ENCODE data around the gene STARD13.

The STARD13 gene

DNA sequence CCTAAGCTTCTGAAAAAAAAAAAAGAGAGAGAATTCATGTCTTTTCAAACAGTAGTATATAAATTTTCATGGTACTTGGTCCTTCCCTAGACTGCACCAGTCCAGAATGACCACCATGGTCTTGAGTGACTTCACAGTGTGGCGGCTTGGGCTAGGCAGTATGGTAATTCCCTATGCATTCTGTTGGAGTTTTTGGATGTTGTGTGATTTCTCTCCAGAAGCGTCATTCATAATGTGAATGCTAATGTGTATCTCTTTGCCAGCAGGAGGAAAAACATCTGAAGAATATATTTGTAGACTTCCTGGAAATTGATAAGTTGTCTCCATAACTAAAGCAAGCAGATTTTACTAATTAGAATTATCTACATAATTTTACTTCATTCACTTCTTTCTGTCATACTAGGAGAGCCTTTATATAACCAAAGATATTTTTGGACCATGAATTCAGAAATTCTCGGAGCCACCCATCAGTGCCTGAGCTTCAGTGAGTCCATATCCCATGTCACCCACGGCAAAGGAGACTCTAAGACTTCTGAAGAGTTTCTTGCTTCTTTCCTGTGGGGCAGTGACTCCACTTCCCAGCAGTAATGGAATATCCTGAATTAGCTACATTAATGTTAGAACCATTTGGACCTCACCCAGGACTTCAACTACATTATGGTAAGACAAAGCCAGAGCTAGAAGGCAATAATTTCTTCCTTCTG lies 8.4 kb downstream of the STARD13 start:
- DNase-seq: no peak

DNA sequence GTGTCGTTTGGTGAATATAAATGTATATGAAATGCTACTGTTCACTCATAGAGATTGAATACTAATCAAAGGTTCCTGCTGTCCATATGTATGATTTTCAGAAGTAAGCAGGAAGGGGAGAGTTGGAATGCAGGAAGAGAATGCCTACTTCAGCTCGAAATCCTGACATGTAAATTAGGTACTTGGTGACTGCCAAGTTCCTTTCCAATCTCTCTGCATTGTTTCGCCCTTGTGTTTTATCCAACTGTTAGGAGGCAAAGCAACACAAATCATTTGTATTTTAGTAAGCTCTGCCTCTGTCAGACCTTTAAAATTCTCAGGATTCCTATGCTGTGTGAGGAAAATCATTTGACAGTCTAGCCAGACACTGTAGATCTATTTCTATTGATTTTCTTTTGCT lies 9.0 kb downstream of the STARD13 start:
- peak; percentile 80 for DNase-seq

DNA sequence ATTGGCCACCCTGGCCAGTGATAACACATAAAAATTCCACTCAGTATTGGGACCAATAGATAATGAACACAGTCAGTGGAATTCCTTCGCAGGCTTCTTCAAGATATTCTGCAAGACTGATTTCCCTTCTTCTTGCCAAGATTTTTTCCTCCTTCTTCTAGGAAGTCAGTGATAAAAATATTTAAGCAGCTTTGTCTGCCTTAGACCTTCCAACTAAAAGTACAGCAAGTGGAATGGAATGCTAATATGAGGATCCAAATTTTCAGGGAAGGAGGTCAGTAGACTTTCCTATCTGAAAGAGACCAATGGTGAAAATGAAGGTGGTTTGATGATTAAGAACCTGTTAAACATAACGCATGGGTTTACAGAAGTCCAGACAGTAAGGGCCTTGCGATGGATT lies 9.6 kb downstream of the STARD13 start:
- DNase-seq: peak; percentile 87

DNA sequence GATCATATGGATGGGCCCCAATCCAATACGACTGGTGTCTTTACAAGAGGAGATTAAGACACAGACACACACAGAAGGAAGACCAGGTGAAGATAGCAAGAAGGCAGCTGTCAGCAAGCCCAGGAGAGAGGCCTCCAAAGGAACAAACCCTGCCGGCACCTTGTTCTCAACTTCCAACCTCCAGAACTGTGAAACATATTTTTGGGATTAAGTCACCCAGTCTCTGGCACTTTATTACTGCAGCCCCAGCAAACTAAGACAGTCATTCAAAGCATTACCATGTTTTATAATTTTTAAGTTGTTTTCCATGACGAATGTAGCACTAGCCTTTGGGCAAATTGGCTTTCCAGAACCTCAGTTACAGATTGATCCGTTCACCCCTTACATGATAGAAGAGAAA lies 11.3 kb downstream of the STARD13 start:
- DNase-seq: no peak

DNA sequence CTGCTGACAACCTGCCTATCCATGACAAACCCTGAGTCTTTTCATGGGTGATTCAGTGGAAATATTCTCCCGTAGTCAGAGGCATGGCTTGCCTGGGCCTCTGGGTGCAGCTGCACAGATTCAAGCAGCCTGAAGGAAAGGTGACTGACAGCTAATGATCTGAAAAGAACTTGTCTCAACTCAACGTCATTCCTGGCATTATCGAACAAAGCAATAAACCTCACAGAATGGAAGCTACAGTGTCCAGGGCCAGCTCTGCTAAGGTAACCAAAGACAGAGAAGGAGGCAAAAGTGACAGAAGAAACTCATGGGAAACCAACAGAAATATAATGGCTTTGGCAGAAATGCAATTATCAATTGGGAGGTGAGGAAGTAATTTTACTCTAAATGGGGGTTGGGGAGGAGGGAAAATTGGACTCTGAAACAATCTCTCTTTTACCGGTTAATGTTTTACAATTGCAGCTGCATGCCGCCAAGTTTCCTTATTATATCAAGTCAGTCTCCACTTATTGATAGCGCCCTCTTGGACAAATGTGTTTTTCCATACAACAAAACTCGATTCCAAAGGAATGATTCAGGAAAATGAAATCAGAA lies 12.9 kb downstream of the STARD13 start:
- no peak for DNase-seq

DNA sequence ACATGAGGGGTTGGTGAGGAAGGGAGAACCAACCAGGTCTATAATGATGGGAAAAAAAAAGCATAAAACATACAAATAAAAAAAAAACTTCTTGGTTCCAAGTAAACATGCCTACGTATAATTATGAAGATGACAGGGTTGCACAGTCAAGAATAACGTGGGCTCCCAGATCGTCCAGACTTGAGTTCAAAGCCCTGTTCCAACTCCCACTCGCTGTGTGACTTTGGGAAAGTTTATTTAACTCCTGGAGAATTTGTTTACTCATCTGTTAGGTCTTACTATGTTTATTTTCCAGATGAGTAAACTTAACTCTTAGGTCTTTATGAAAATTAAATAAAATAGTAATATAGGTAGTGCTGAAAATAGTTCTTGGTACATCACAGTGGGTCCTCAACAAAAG lies 13.8 kb downstream of the STARD13 start:
- DNase-seq: no peak

DNA sequence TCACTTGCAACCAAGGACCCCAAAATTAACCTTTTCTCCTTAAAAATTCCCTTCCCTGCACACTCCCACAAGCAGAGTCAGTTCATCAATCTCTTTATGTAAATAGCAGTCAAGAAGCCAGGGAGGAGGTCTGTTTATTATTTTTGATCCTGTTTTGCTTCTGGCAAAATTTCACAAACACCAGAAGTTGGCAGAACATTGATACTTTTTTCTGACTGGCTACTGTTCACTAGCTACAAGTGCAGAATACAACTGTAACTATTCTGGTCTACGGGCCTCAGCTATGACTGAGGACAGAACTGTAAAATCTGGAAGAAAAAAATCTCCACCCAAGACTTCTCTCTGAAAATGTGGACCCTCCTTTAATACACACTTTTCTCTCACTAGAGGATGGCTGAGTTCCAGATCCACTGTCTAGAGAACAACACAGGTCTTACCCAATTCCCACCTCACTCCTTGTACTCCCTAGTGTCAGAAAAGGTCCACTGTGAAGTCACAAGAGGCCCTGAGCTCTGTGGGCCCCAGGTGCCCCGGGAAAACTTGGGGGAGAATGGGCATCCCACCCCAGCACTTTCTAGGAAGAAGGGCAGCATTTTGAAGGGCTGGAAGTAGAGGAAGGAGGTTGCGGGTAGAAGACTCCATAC lies 14.5 kb downstream of the STARD13 start:
- DNase-seq: no peak

DNA sequence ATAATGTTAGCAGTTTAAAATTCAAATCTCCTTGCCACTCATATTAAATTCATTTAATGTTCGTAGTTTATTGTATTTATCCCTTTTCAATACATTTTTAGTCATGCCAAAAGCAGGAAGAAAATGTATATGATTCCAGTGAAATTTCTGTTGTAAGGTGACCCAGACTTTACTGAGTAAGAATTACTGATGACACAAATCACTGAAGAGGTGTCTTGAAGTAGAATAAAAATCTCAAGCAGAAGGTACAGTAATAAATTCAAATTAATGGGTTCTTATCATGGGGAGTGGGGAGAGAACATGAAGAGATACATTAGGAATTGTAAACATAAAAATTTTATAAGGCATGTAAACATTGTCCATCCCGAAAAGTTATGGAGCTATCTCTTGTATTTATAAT lies 19.9 kb downstream of the STARD13 start:
- DNase-seq: no peak

DNA sequence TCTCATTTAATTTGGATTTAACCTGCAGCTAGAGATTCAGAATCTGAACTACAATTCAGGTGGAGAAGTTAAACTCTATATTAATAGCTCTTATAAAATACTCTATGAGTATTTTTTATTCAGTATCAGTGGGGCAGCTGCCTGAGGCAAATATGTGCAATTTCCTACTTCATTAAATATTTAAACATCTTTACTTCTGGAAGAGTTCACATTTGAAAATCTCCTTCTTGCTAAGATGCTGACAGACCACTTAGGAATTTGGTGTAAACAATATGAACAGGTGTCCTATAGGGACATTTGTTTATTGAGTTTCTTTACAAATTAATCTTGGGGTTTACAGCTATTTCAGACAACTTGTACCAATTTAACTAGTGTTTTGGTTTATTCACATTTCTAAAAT lies 20.4 kb downstream of the STARD13 start:
- no peak for DNase-seq

DNA sequence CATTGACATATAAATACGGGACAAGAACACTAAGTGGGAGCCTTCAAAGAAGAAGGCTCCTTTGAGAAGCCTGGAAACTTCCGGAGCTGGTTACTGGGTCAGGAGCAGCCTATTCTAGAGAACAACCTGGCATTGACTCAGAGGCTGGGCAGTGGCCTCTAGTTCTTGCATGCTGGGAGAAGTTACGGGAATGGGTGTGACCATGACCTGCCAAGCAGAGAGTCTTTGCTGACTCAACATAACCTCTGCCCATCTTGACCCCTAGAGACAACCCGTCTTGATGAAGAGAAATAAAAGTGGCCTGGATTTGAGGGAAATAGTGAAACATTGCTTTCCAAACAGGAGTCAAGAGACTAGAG lies 21.0 kb downstream of the STARD13 start:
- DNase-seq: no peak

DNA sequence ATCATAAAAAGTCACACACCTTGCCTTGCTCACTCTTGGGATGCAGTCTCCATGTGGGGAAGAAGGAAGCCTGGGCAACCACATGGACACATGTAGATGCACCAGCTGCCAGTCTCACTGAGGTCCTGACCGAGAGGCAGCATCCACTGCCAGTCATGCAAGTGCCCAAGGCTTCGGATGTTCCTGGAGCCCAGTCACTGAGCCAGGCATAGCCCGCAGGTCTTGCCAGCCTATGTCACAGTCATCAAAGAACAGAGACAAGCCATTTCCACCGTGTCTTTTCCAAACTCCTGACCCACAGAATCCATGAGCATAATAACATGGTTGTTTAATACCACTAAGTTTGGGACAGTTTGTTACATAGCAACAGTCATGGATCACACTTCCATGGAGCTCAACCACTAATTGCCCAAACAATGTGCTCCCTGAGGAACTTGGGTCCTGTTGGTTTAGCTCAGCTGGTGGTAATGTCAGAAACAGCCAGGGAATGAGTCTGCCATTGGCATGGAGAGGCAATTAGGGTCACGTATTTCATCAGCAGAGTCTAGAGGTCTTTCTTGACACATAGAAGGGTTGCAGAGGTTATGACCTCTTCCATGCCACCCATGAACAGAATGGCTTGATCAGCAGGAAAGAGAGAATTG lies 21.5 kb downstream of the STARD13 start:
- no peak for DNase-seq

DNA sequence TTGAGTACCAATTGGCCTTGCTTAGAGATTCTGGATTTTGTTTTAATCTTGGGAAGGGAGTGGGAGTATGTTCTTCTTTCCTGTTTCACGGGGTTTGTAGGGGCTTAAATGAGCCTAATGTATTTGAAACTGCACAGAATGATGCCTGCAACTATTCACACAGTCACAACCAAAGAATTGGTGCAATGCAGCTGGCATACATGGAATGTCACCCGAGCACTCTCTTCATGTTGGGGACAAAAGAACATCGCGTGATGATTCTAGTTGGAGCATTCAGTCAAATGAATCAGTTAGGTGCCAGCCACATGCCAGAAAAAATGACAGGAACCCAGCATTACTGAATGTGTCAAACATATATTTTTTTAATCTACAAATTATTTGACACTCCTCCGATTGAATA lies 22.1 kb downstream of the STARD13 start:
- DNase-seq: no peak

DNA sequence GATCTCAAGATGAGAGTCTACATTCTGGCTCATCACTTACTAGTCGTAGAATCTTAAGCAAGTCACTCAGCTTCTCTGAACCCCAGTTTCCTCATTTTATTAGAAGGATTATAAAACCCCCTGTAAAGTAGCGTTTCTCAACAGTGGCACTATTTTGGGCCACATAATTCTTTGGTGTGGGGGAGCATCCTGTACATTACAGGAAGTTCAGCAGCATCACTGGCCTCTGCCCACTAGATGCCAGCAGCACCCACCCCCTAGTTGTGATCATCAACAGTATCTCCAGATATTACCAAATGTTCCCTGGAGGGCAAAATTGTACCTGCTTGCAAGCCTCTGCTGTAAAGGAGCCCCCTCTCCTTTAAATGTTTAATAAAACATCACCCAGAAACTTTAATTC lies 22.6 kb downstream of the STARD13 start:
- no peak for DNase-seq

DNA sequence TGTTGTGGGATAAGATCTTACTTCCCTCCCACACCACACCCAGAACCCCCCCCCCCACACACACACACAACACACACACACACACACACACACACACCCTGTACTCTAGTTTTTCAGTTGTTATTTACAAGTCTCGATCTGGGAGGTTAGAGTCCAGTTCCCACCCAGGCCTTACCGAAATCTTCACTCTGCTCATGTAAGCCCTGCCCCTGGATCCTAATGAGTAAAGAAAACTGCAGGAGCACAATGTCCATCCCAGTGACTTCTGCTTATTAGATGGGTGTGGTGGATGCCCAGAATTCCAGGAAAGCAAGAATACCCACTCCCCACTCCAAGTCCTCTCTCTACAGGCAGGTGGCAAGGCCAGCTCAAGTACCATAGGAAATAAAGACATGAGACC lies 23.0 kb downstream of the STARD13 start:
- DNase-seq: no peak

DNA sequence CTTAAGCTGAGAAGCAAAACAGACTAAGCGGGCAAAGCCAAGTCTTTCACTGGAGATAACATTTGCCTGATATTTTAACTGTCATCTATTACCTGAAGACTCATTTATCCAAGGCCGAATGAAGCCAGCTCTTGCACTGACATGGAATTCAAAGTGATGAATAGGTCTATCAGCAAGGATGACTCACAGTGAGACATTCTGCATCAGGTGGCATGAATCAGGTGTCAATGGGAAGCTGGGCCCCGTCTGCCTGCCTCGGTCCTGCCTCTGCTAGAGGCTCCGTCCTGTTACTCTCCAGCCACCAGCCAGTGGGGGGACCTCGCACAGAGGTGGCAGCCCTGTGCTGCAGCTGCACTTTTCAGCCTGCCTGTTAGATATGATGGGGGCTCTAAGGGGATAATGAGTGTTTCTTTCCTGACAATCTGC lies 23.5 kb downstream of the STARD13 start:
- no peak for DNase-seq

DNA sequence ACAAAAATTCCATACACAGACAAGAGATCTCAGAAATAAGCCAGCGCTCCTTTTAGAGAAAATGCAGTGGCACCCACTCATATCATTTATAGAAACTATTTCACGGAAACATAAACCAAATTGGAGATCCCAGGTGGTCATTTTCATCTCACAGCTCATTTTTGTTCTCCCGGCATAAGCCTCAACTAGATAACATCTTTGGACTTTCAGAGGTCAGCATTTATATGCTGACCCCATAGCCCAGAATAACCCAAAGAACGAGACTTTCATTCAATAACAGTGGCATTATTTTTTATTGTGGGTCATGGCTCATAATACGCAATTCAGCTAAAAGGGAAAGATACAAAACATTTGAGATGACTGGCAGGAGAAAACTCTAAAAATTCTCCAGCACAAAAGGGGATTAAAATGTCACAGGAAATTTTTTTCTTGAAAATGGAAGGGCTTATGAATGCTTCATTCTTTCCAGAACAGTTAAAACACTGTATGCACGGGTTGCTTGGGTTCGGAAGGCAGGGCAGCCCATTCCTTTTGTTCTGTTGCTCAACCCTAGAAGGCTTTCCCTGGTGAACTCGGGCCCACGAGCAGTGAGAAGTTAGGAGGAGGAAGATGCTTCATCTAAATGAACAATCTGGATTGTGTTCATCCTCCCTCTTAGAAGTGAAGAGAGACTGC lies 24.0 kb downstream of the STARD13 start:
- DNase-seq: no peak

DNA sequence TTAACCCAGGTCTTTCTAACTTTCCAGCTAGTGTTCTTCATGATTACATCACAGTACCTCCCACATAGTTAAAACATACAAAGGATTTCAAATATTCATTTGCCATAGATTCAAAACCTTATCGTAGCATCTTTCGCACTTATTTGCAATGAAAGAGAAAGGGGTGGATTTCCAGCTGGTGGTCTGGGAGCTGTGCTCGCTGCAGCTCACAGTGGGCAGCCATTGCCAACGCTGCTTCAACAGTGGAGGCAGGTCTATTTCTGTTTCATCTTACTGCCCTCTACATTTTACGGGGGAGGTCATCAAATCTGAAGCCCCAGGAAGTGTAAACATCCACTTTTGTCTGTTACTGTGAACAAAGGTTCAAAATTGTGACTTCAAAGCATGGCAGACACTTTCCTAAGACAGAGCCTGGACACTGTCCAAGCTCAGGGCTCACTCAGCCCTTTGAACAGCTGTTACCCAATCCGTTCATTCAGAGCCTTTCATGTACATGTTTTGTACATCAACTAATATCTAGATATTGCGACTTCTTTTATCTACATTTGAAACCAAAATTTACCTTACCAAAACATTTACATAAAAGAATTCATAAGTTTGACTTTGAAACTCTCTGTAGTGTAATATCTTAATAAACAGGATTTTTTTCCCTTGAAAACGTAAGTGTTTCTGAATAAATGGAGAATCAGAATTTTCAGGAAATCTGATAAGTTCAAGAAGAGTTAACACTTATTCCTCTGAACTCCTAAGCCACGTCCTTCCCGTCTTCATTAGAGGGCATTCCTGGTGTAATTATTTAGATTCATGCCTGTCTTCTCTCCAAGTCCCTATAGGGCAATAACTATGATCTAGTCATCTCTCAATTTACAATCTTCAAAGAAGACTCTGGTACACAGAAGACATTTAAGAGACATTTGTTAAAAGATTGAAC lies 25.1 kb downstream of the STARD13 start:
- DNase-seq: peak; percentile 37

DNA sequence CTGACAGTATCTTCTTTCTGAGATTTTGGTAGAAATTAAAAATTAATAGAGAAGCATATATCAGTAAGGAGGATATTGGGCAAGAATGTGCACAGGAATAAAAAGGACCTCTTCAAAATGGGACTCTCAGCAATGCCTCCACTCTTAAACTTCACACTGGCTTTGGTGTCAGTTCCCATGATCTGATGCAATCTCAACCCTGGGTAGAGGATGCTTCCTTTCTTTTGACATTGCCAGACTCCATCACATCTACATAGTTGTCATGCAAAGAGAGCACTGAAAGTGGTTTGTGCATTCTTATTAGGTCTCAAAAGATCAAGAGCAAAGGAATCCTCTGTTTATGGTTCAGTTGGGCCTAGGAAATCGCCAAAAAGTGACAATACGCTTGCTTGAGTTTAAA lies 26.3 kb downstream of the STARD13 start:
- no peak for DNase-seq

DNA sequence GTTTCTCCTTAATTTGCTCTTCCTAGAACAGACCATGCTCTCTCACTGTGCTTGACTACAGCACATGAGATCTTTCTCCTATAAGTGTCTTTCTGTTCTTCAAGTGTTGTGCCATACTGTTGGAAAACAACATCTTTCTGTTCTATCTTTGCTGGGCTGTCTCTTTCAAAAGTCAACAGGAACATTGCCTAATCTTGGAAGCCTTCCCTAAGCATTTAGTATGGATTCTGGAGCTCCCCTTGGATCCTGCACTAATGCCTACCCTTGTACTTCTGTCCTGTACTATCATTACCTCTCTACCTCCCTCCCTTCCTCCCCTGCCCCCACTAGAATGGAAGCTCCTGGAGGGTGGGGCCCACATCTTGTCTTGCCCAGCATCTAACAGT lies 26.8 kb downstream of the STARD13 start:
- DNase-seq: no peak

DNA sequence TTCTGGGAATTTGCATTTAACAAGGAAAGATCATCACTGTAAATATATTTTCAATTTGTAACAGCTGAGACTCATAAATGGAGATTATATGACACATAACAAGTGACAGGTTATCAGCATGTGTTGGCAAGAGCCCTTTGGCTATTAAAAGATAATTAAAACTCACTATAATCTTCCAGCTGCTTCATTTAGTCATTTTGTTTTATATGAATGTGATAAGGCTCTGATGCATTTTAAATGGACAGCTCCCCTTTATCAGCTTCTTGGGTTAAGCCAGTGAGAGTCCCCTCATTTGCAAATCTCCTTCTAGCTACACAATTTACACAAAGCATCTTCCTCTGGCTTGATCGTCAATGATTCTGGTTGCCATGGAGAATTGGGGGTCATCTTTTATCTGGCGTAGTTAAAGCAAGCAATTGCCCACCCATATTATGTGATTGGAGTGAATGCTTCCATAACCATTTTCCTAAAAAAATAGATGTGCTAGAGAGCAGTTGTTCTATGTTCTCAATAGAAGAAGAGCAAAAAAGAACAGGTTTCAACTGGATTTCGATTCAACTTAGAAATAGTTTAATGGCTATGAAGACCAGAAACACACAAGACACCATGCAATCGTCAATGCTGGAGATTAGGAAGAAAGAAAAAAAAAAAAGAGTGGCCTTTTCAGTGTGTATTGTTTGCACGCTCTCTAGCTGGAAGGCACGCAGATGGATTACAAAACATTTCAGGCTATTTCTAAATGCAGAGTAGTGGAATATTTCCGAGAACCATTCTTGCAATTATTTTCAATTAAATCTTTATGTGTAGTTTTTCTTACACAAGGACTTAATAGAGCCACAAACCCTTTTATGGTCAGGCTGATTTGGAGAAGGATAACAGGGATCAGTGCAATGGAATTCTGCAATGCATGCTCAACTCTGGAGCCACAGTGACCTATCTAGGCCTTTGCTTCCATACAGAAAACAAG lies 27.4 kb downstream of the STARD13 start:
- peak; percentile 78 for DNase-seq
